ENCODE measurements around the gene ATG2A. TPM values are rescaled to one million over a fixed set of nuclear protein-coding genes. Genes with fewer than 3 reads are reported as not detected.
A peak's percentile ranks its signal among the peaks of the same experiment; 100 is the strongest.

The ATG2A gene
- total and polyA plus RNA-seq, 7 donors, result 11.0 to 21.6 (median 19.5) TPM

DNA sequence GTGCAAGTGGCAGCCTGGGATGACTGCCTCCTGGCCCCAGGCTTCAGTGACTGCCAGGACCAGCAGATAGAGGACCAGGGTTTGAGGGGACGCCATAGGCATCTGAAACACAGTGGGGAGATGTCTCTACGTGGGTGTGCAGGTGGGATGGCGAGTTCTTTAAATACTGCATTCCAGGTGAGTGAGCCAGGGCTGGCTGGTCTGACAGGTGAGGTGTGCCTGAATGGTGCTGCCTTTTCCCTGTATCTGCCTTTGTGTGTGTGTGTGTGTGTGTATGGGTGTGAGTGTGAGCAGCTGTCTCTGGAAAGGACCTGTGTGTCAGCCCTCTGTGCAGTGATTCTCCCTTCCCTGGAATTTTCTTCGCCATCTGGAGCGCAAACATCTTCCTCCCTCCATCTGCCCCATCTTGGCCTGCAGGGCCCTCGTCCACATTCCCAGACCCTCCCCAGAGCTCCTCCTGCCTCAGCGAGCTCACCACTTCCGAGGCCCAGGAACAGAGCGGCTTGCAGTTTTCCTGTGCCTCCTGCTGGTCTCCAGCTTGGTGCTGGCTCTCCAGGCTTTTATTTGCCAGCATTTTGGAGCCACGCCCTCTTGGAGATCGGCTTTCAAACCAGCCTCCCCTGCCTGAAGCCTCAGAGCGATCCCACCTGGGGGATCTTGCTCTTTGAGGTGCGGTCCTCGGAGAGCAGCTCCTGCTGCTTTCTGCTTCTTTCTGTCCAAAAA, 18.5 kb upstream of the ATG2A start, which contains the start of gene GPHA2:
GPHA2 (minus strand) TSS at position 535 of the 723 bp plus-strand sequence; CDS start at position 102, 433 bp downstream.
- peaks cover 11 to 42% of the 10 kb centered on the region in 2 donors for H3K36me3 ChIP-seq (ENCODE audit: insufficient read depth in 1 of 2, low read depth in 1 of 2)
- TF ChIP-seq, protein P1, sequence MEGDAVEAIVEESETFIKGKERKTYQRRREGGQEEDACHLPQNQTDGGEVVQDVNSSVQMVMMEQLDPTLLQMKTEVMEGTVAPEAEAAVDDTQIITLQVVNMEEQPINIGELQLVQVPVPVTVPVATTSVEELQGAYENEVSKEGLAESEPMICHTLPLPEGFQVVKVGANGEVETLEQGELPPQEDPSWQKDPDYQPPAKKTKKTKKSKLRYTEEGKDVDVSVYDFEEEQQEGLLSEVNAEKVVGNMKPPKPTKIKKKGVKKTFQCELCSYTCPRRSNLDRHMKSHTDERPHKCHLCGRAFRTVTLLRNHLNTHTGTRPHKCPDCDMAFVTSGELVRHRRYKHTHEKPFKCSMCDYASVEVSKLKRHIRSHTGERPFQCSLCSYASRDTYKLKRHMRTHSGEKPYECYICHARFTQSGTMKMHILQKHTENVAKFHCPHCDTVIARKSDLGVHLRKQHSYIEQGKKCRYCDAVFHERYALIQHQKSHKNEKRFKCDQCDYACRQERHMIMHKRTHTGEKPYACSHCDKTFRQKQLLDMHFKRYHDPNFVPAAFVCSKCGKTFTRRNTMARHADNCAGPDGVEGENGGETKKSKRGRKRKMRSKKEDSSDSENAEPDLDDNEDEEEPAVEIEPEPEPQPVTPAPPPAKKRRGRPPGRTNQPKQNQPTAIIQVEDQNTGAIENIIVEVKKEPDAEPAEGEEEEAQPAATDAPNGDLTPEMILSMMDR (IDR thresholded peaks at IDR 0.05), result no peak
- WGBS, 3 donors, result 54 to 64% (median 55%) methylated on average over 14 of the region's 14 CpGs
- no peaks in the 10 kb centered on the region for H3K27me3 ChIP-seq (ENCODE audit: insufficient read depth in 3 of 3, low read length in 2 of 3)
- ATAC-seq (no peak), DNase-seq (no peak)
- intact Hi-C loops (cut with DNase I), result no loop called here
- no peaks in the 10 kb centered on the region for H3K4me1 ChIP-seq
- H3K27ac ChIP-seq, result no peak within 1 kb of the TSS
- H3K4me3 ChIP-seq, result no peak within 1 kb of the TSS
- H3K9me3 ChIP-seq, result no peaks in the 10 kb centered on the region

DNA sequence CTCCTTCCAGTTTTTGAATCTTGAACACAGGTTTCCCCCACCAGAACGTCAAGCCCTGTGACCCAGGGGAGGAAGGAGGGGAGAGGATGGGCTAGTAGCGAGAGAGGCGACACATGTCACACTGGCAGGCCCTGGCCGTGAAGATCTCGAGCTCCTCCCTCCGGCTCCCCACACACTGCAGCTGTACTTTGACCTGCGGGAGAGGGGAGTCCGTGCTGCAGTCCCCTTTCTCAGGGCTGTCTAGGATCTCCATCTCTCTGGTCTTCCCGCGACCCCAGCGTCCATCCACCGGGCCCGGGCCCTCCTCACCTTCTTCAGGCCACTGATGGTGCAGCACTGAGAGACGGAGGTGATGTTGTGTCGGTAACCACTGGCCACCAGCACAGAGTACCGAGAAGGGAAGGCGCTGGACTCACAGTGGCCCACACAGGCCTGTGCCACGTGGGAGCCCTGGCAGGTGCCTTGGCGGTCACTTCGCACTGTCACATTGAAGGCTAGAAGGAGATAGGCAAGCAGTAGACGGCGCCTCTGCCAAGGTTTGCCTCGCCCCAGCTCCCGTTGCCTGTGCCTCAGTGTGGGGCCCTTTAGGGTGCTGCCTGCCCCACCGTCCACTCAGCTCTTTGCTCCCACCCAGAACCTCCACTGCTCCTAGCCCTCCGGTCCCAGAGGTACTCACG, 17.8 kb upstream of the ATG2A start:
- no peak for DNase-seq
- intact Hi-C loops (cut with DNase I), result no loop called here
- H3K4me1 ChIP-seq, result no peaks in the 10 kb centered on the region
- H3K36me3 ChIP-seq (ENCODE audit: insufficient read depth in 1 of 2, low read depth in 1 of 2), result peaks cover 11 to 49% of the 10 kb centered on the region in 2 donors
- TF ChIP-seq, protein P1 (IDR thresholded peaks at IDR 0.05), result no peak
- no peak overlapping the region for H3K4me3 ChIP-seq
- no peaks in the 10 kb centered on the region for H3K9me3 ChIP-seq
- H3K27me3 ChIP-seq (ENCODE audit: insufficient read depth in 3 of 3, low read length in 2 of 3), result no peaks in the 10 kb centered on the region
- no peak overlapping the region for H3K27ac ChIP-seq
- ATAC-seq, result peak in 2 of 4 donors; percentile 19 to 23
- 75 to 81% (median 77%) methylated on average over 25 to 27 of the region's 27 CpGs for WGBS, 3 donors

DNA sequence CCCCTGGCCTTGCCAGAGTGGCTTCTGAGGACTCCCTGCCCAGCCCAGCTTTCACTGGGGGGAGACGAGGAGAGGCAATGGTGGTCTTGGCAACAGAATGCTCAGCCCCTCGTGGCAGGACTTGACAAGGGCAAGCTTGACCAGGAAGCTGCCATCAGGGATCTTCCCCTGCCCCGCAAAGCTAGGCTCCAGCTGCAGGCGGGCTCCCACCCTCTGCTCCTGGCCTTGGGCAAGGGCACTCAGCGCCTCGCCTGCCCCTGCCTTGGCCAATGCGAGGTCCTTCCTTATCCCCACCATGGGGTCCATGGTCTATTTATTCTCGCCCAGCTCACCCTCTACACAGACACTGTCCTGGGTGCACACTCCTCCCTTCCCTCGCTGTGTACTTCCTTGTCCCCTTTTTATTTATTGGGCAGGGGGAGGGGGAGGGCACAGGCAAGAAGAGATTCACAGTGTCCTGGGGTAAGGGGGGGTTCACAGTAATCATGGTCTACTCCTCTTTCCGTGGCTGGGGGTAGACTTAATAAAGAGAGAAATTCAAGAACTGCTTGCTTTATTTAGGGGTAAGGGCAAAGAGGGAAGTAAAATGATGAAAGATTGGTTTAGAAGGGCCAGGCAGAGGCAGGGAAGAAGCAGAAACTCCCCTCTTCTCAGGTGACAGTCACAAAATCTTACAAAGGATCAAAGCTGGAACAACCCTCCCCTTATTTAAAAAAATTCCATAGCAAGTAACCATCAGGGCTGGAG, 17.1 kb upstream of the ATG2A start:
- Histone ChIP-seq H3K27ac (no peak overlapping the region), H3K4me3 (no peak overlapping the region), H3K9me3 (no peaks in the 10 kb centered on the region), H3K36me3 (ENCODE audit: insufficient read depth in 1 of 2, low read depth in 1 of 2) (peaks cover 12 to 56% of the 10 kb centered on the region in 2 donors), H3K27me3 (ENCODE audit: insufficient read depth in 3 of 3, low read length in 2 of 3) (no peaks in the 10 kb centered on the region), H3K4me1 (no peaks in the 10 kb centered on the region)
- TF ChIP-seq, protein P1 (IDR thresholded peaks at IDR 0.05), result no peak
- intact Hi-C loops (cut with DNase I), result no loop called here
- 86 to 91% (median 88%) methylated on average over 10 of the region's 10 CpGs for WGBS, 3 donors
- DNase-seq, result no peak
- ATAC-seq, result no peak

DNA sequence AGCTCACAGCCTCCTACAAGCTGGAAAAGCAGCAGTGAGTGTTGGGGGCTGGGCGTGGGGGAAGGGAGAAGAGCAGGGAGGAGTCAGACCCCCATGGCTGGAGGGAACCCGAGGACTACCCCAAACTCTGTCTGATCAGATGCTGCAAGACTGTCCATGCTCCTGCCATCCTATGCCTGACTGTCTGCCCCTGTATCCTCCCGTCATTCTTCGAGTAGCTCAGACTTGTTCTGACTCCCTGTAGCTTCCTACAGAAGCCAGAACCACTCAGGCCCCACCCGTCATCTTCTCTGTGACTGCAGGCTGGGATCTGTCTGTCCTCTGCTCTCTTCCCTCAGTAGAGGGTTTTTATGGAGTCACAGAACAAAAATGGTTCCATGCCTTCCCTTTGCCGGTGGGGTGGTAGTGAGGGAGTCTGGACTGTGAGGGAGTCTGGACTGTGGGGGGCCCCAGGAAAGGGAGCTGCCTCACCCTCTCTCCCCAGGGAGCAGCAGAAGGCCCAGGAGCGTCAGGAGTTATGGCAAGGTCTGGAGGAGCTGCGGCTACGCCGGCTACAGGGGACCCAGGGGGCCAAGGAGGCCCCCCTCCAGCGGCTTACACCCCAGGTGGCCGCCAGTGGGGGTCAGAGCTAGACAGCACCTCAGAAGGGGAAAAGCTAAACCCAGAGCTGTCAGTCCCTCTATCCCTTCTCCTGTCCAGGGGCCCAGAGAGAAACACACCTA, 16.4 kb upstream of the ATG2A start:
- no peak overlapping the region for H3K4me3 ChIP-seq
- no peaks in the 10 kb centered on the region for H3K27me3 ChIP-seq (ENCODE audit: insufficient read depth in 3 of 3, low read length in 2 of 3)
- intact Hi-C loops (cut with DNase I), result no loop called here
- H3K36me3 ChIP-seq (ENCODE audit: insufficient read depth in 1 of 2, low read depth in 1 of 2), result peaks cover 13 to 63% of the 10 kb centered on the region in 2 donors
- H3K9me3 ChIP-seq, result no peaks in the 10 kb centered on the region
- no peaks in the 10 kb centered on the region for H3K4me1 ChIP-seq
- DNase-seq (peak in 1 of 2 donors; percentile 13), ATAC-seq (no peak)
- H3K27ac ChIP-seq, result no peak overlapping the region
- 78 to 86% (median 79%) methylated on average over 11 to 12 of the region's 12 CpGs for WGBS, 3 donors
- TF ChIP-seq, protein P1 (IDR thresholded peaks at IDR 0.05), result no peak

Measured in psoas muscle (tissue), 8 donors.